Right lung (tissue), 5 donors: ENCODE measurements around the gene ARHGAP45. TPM values are rescaled to one million over a fixed set of nuclear protein-coding genes. Genes with fewer than 3 reads are reported as not detected.

Source experiments
- DNase-seq, 2 donors: peaks; one replicate each; pipeline ENCODE4 v3.0.0-alpha.2; 2013
- polyA plus RNA-seq, 5 donors: library from polyadenylated mRNA; unstranded; fragments of 120-200 nt; gene quantifications; one replicate each; pipeline versions ENCODE4 v1.2.1 to v1.2.3, GENCODE V29; 2013; ENCODE audit warnings: inconsistent platforms in 1 of 5, low replicate concordance in 1 of 5; ENCODE audit not compliant: insufficient read length in 5 of 5, insufficient read depth in 1 of 5

ARHGAP45 gene
- polyA plus RNA-seq, 5 donors, result 7.8 to 15.8 (median 10.2) TPM

DNA sequence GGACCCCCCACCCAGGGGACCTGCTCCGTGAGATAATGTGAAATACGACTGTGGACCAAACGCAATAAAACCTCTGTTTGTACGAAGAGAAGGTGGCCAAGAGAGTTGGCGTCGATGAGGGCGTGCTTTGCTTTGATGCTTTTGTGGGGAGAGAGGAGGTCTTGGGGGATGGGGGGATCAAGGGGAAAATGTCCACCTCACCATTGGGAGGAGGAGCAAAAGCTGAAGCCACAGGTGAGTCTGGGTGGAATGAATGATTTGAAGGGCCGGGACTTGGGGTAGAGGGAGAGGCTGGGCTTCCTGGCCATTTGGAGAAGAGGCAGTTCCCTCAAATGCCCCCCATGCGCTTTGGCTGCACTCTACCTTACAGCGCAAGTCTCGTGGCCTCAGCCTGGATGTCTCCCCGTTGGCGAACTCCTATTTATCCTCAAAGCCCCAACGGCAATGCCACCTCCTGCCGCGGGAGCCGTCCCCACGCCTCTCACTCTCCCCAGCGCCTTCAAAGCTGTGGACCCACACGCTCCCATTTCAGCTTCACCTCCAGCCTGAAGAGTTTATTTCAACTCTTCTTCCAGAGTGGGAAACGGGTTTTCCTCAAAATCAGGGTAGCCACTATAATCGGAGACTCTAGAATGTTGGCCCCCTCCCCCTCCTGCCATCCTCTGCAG, 27.9 kb upstream of the ARHGAP45 start:
- DNase-seq, result no peak

DNA sequence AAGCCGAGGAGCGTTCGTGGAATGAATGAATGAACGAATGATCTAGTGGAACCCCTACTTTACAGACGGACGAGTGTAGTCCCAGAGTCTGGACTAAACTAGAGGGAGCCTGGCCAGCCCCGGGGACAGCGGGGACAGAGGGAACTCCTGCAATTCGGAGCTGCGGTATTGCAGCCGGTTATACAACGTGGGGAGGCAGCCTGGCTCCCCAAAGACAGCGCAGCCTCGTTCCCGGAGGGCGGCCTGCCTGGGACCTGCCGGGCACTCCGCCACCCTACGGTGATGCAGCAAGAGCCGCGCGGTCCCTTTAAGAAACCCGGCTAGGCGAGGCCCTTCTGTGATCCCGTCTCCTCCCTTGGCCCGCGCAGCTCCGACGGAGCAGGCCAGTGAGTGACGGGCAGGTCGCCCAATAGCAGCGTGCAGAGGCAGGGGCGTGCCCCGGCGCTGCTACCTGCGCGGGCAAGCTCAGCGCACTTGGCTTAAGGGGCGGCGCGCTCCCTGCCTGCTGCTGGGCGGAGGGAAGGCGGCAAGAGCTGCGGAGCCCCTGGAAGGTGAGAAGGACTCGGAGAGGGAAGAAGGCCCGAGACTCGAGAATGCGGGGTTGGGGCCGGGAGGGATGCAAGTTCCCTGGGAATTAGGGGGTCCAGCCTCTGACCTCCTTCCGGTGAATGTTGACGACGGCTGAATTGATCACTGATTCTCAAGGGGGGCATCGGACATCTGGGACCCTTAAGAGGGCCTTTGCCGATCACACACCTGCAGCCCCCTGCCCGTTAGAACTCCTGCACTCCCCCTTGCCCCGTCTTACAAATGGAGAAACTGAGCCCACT, 27.1 kb upstream of the ARHGAP45 start, which contains the start of gene ABCA7:
Gene ABCA7 (plus strand): TSS at position 462 of the 830 bp plus-strand sequence. CDS start 1,255 bp downstream, outside the sequence.
- peak; percentile 96 for DNase-seq

DNA sequence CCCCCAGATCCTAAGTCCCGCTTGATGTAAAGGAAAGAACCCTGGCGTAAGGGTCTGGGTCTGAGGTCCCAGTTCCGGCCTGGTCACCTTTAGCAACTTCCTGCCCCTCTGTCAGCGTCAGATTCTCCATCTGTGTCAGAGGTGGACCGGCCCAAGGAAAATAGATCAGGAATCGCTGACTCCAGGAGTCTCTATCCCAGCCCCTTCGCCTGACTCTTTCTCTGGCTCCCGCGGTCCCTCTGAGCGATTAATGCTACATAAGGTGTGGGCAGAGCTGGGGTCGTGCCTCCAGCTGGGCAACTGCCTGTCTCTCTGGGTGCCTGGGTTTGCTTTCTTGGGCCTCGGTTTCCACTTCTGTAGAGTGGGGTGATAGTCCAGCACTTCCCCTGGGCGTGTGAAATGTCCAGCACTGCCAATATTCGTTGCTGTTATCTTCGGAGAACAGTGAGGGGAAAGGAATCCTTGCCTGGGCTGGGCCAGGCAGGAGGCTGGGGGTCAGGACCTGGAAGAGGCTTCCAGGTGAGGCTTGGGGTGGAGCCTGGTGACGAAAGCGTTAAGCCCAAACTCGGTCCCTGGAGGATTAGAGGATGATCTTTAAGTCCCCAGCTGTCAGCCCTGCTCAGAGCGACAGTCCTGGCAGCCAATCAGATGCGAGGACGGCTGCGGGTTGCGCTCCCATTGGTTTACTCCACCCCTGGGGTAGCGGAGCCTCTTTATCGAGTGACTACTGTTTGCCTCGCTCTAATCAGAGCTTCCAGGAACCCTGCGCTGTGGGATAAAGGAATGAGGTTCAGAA, 26.3 kb upstream of the ARHGAP45 start:
- DNase-seq, result peak; percentile 80 to 82

DNA sequence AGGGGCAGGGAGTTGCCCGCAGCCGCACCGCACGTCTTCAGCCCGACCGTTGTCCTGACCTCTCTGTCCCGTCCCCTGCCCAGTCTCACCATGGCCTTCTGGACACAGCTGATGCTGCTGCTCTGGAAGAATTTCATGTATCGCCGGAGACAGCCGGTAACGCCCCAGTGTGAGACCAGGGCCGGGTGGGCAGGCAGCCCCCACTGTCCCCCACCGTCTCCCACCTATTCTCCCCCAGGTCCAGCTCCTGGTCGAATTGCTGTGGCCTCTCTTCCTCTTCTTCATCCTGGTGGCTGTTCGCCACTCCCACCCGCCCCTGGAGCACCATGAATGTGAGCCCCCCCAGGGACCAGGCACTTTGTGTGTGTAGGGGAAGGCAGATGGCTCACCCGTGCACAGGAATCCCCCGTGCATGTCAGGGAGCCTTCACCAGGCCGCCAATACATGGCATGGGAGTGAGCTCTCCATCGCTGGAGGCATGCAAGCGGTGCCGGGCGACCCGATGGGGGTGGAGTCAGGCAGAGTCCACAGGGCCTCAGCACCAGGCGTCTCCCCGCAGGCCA, 25.6 kb upstream of the ARHGAP45 start:
- DNase-seq, result no peak

DNA sequence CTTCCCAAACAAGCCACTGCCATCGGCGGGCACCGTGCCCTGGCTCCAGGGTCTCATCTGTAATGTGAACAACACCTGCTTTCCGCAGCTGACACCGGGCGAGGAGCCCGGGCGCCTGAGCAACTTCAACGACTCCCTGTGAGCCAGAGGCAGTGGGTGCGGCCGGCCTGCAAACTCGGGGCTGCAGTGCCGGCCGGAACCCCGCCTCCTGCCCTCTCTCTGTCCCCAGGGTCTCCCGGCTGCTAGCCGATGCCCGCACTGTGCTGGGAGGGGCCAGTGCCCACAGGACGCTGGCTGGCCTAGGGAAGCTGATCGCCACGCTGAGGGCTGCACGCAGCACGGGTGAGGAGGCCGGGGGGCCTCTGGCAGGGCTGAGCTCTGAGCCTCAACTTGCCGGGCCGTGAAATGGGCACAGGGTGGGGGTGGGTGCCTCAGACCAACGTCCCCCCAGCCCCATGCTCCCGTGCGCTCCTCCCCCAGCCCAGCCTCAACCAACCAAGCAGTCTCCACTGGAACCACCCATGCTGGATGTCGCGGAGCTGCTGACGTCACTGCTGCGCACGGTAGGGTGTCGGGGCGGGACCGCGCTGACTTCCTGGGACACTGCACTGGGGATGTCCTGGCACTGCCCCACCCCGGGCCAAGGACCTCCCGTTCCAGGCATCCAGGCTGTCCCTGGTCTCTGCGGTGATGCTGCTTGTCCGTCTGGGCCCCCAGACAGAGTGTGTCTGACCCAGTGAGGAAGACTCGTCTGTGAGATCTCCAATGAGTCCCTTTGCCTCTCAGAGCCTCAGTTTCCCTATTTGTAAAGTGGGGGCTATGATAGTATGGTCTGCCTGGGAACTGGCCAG, 24.9 kb upstream of the ARHGAP45 start:
- DNase-seq, result no peak

DNA sequence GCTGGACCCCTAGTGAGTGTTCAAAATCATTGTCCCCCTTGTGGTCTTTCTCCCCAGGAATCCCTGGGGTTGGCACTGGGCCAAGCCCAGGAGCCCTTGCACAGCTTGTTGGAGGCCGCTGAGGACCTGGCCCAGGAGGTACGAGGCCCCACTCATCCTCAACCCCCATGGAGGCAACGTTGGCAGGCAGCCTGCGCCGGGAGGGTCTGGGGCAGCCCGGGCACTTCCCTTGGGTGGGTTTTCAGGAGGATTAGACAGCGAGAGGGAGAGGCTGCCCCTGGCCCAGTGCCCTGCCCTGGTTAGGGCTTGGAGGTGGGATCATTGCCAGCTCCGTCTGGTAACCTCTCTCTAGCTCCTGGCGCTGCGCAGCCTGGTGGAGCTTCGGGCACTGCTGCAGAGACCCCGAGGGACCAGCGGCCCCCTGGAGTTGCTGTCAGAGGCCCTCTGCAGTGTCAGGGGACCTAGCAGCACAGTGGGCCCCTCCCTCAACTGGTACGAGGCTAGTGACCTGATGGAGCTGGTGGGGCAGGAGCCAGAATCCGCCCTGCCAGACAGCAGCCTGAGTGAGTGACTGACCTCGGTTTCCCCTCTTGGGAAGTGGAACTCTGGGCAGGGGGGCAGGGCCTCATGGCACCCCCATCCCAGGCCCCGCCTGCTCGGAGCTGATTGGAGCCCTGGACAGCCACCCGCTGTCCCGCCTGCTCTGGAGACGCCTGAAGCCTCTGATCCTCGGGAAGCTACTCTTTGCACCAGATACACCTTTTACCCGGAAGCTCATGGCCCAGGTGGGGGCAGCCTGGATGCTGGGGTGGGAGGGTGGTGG, 24.1 kb upstream of the ARHGAP45 start:
- DNase-seq, result no peak

DNA sequence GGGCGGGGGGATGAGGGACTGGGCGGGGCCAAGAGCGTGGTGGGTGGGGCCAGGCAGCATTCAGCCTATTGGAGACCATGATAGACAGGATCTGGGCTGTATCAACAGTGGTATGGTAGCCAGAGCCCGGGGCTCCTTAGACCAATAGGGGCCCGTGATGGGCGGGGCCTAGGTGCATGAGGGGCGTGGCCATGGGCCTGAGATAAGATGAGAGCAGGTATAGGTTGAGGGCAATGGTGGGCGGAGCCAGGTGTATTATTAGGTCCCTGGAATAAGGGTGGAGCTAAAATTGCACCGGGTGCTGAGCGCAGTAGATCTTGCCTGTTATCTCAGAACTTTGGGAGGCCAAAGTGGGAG, 21.7 kb upstream of the ARHGAP45 start:
- no peak for DNase-seq

DNA sequence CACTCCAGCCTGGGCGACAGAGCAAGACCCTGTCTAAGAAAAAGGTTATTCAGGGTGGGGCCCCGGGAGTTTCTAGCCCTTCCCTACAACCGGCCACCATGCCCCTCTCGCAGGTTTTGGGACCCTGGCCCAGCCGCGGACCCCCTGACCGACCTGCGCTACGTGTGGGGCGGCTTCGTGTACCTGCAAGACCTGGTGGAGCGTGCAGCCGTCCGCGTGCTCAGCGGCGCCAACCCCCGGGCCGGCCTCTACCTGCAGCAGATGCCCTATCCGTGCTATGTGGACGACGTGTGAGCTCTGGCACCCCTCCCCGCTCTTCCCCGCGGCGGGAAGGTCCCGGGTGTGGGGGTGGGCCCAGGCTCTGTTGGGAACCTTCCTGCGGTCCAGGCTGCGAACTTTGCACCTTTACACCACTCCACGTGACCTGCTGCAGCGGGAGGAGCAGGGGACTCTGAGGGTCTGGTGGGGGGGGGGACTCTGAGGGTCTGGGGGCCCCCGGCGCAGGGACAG, 20.8 kb upstream of the ARHGAP45 start:
- no peak for DNase-seq

DNA sequence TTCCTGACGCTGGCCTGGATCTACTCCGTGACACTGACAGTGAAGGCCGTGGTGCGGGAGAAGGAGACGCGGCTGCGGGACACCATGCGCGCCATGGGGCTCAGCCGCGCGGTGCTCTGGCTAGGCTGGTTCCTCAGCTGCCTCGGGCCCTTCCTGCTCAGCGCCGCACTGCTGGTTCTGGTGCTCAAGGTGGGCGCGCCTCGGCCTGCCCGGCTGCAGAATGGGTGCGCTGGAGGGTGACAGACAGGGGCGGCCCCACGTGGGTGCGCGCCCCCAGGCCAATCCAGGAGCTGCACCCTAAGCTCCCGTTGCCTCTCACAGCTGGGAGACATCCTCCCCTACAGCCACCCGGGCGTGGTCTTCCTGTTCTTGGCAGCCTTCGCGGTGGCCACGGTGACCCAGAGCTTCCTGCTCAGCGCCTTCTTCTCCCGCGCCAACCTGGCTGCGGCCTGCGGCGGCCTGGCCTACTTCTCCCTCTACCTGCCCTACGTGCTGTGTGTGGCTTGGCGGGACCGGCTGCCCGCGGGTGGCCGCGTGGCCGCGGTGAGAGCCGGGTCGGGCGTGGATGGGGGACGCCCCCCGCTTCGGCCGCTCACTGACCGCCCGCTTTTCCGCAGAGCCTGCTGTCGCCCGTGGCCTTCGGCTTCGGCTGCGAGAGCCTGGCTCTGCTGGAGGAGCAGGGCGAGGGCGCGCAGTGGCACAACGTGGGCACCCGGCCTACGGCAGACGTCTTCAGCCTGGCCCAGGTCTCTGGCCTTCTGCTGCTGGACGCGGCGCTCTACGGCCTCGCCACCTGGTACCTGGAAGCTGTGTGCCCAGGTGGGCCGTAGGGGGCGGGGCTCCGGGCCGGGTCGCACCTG, 19.9 kb upstream of the ARHGAP45 start:
- DNase-seq, result no peak

DNA sequence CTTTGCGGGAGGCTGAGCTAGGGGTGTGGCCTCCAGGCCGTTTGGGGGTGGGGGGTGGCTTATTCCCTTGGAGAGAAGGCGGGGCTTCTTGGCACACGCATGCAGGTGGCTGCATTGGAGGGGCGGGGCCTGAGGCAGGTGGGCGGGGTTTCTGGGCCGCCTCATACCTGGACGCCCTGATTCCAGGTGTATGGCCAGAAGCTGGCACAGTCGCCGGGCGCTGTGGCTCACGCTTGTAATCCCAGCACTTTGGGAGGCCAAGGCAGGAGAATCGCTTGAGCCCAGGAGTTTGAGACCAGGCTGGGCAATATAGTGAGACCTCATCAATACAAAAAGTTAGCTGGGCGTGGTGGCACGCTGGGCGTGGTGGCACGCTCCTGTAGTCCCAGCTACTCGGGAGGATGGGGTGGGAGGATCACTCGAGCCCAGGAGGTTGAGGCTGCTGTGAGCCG, 19.2 kb upstream of the ARHGAP45 start:
- no peak for DNase-seq

DNA sequence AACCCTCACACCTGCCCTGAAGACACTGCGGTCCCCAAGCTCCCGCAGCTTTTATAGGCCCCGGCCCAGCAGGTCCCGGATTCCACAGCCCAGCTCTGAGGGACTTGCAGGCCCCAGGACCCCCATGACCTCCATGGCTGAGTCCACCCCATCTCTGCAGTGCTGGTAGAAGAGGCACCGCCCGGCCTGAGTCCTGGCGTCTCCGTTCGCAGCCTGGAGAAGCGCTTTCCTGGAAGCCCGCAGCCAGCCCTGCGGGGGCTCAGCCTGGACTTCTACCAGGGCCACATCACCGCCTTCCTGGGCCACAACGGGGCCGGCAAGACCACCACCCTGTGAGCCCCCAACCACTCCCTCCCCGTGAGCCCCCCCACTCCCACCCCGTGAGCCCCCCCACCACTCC, 17.9 kb upstream of the ARHGAP45 start:
- DNase-seq, result no peak

DNA sequence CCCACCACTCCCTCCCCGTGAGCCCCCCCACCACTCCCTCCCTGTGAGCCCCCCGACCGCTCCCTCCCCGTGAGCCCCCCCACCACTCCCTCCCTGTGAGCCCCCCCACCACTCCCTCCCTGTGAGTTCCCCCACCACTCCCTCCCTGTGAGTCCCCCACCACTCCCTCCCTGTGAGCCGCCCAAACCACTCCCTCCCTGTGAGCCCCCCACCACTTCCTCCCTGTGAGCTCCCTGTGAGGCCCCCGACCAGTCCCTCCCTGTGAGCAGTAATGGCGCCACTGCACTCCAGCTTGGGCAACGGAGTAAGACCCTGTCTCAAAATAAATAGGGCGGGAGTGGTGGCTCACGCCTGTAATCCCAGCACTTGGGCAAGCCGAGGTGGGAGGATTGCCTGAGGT, 17.2 kb upstream of the ARHGAP45 start:
- DNase-seq, result no peak

DNA sequence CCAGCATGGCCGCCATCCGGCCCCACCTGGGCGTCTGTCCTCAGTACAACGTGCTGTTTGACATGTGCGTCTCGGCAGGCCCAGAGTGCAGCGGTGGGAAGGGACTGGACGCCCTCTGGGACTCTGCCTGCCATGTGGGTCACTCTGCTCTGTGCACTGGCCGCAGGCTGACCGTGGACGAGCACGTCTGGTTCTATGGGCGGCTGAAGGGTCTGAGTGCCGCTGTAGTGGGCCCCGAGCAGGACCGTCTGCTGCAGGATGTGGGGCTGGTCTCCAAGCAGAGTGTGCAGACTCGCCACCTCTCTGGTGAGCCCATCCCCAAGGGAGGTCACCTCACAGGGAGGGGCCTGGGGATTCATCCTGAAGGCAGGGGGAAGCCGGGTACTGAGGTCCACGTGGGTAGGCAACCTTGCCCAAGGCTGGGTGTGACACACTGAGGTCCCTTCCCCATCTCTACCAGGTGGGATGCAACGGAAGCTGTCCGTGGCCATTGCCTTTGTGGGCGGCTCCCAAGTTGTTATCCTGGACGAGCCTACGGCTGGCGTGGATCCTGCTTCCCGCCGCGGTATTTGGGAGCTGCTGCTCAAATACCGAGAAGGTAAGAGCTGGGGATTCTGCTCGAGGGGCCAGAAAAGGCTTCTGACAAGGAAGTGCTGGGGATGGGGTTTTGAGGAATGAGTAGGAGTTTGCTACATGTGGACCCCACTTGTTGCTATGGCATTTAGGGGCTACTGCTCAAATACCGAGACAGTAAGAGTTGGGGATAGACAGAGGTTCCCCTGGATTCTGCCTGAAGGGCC, 15.8 kb upstream of the ARHGAP45 start:
- DNase-seq, result no peak

DNA sequence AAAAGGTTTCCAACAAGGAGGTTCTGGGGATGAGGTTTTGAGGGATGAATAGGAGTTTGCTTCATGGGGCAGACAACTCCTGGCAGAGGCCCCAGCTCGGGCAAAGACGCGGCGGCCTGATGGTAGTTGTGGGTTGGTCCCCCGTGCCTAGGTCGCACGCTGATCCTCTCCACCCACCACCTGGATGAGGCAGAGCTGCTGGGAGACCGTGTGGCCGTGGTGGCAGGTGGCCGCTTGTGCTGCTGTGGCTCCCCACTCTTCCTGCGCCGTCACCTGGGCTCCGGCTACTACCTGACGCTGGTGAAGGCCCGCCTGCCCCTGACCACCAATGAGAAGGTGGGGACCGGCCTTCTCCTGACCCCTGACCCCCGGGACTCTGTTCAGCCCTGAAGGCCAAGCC, 15.2 kb upstream of the ARHGAP45 start:
- no peak for DNase-seq

DNA sequence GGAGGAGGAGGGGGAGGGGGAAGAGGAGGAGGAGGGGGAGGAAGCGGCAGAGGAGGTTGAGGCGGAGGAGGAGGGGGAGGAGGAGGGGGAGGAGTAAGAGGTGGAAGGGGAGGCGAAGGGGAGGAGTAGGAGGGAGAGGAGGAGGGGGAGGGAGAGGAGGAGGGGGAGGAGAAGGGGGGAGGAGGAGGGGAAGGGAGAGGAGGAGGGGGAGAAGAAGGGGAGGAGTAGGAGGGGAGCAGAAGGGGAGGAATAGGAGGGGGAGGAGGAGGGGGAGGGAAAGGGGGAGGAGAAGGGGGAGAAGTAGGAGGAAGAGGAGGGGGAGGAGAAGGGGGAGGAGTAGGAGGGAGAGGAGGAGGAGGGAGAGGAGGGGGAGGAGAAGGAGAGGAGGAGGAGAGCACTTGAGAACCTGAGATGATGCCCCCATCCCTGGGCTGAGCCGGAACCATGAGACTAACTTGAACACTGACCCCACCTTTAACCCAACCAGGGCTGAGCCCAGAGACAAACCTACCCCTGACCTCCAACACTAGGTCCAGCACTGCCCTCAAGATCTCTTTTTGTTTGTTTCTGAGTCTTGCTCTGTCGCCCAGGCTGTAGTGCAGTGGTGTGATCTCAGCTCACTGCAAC, 14.5 kb upstream of the ARHGAP45 start:
- DNase-seq, result no peak

DNA sequence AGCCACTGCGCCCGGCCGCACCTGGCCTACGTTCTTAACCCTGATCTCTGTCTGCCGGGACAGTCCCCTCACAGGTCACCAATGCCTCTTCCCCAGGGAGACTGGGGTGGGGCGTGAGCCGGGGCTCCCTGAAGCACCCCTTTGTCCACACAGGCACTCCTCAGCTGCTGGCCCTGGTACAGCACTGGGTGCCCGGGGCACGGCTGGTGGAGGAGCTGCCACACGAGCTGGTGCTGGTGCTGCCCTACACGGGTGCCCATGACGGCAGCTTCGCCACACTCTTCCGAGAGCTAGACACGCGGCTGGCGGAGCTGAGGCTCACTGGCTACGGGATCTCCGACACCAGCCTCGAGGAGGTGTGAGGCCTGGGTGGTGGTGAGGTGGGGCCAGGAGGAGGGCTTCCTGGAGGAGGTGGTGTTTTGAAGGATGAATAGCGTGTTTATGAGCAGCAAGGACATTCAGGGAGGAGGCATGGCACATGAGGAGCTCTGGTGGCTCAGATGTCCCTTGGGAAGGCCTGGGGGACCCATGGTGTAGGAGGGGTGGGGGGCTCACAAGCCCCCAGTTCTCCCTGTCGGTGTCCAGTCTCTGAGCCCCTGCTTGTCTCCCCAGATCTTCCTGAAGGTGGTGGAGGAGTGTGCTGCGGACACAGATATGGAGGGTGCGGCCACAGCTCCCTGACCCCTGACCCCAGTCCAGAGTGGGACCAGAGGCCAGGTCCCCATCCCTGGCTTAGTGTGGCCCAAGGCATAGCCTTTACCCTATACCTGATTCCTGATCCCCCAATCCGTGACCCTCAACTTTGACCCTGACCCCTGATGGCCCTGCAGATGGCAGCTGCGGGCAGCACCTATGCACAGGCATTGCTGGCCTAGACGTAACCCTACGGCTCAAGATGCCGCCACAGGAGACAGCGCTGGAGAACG, 13.5 kb upstream of the ARHGAP45 start:
- no peak for DNase-seq
